ENCODE results near the gene PCDHGA5.
"Not testable (repeated sequence)": the region's sequence is repeated elsewhere in the genome, so short reads cannot be mapped to it uniquely, and the experiment has no call there.

Gene PCDHGA5

DNA sequence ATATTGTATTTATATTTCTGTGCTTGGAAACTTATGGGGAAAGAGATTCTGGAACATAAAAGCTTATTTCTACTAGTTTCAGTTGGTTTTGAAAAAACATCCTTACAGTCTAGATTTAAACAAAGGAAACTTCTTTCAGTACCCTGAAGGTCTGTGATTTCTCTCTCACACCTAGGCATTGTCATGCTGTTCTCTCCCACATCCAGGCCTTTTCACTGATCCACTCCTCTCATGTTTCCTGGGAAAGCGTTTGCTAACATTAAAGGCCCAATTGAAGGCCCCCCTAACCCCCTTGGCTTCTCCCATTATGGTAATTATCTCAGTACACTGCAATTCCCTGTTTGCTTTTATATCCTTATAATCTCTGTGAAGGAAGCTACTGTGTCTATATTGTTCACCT lies 21.2 kb upstream of the PCDHGA5 start:
- no peak for TF ChIP-seq POLR2A (IDR thresholded peaks at IDR 0.05; ENCODE audit: low read depth, low read length)
- DNase-seq (ENCODE audit: insufficient read length, low spot score) (no peak), FAIRE-seq (no peak)

DNA sequence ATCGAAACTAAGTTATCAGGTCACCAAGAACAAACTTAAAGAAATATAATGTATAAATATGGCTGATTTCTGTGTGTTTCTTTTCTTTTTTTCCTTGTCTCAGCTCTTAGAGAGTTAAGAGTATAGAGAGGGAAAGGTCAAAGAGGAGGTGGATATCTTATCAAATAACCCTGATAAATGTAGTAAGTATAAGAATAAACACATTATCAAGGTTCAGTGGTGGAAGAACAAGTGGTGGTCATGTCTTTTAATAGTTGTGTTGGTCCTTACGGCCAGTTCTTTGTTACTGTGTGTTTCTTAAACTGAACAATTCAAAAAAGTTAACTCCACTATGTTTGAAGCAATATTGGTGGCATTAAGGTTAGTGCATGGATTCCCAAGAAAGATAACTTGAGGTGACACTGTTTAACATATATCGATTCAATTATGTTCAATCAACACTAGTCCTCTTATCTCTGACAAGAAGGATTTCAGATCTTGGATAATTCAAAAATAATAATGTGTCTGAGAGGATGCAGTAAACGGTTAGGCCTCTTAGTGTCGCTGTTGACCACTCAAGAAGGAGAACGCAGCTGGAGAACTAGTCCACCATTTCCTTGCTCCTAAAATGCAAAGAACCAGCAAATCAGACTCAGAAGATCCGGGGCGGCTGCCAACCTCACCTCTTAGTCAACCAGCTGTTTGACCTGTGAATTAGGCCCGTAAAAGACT lies 20.6 kb upstream of the PCDHGA5 start, which contains the start of gene PCDHGA3:
TSS of gene PCDHGA3 (plus strand) at position 588 of the 711 bp plus-strand sequence. CDS start 205 bp downstream, outside the sequence.
- no peak for FAIRE-seq
- no peak for DNase-seq (ENCODE audit: insufficient read length, low spot score)
- no peak for TF ChIP-seq POLR2A (IDR thresholded peaks at IDR 0.05; ENCODE audit: low read depth, low read length)

DNA sequence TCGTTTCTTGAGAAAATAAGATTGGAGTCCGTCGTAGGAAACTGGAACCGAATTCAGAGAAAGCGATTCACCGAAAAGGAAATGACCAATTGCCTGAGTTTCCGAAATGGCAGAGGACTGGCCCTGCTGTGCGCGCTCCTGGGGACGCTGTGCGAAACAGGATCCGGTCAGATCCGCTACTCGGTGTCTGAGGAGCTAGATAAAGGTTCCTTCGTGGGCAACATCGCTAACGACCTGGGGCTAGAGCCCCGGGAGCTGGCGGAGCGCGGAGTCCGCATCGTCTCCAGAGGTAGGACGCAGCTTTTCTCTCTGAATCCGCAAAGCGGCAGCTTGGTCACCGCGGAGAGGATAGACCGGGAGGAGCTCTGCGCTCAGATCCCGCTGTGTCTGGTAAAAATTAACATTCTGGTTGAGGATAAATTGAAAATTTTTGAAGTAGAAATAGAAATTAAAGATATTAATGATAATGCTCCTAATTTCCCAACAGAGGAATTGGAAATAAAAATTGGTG lies 20.0 kb upstream of the PCDHGA5 start:
- no peak for TF ChIP-seq POLR2A (IDR thresholded peaks at IDR 0.05; ENCODE audit: low read depth, low read length)

DNA sequence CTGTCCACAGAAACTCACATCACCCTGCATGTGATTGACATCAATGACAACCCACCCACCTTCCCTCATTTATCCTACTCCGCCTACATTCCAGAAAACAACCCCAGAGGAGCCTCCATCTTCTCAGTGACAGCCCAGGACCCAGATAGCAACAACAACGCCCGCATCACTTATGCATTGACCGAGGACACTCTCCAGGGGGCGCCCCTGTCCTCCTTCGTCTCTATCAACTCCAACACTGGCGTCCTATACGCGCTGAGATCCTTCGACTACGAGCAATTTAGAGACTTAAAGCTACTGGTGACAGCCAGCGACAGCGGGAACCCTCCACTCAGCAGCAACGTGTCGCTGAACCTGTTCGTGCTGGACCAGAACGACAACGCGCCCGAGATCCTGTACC lies 18.6 kb upstream of the PCDHGA5 start:
- no peak for FAIRE-seq
- no peak for TF ChIP-seq POLR2A (IDR thresholded peaks at IDR 0.05; ENCODE audit: low read depth, low read length)
- DNase-seq (ENCODE audit: insufficient read length, low spot score) = no peak

More for the DNA sequence above, 20.0 kb upstream of the PCDHGA5 start:
- FAIRE-seq (no peak), DNase-seq (ENCODE audit: insufficient read length, low spot score) (no peak)

DNA sequence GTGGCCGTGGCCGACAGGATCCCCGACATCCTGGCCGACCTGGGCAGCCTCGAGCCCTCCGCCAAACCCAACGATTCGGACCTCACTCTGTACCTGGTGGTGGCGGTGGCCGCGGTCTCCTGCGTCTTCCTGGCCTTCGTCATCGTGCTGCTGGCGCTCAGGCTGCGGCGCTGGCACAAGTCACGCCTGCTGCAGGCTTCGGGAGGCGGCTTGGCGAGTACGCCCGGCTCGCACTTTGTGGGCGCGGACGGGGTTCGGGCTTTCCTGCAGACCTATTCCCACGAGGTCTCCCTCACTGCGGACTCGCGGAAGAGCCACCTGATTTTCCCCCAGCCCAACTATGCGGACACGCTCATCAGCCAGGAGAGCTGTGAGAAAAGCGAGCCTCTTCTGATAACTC lies 17.9 kb upstream of the PCDHGA5 start:
- not testable (repeated sequence) for DNase-seq (ENCODE audit: insufficient read length, low spot score); FAIRE-seq

DNA sequence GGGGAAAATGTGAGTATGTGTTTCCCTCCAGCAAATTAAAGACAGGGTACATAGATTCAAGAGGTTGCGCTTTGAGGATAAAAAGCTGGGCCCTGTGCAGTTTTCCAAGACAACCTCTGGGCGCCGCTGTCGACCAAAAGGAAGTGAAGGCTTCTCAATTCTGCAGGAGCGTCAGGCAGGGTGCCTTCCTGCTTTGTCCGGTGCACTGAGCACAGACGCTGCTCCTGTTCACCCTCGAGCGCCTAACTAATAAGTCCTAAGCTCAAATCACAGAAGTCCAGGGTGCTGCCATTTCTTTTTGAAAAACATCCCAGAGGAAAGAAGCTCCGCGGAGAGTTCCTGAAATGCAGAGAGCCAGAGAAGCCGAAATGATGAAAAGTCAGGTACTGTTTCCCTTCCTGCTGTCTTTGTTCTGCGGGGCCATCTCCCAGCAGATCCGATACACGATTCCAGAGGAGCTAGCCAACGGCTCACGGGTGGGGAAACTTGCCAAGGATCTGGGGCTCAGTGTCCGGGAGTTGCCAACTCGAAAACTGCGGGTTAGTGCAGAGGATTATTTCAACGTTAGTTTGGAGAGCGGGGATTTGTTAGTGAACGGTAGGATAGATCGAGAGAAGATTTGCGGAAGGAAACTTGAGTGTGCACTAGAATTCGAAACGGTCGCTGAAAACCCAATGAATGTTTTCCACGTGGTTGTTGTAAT lies 13.9 kb upstream of the PCDHGA5 start, which contains the start of gene PCDHGB1:
TSS of gene PCDHGB1 (plus strand) at position 183 of the 703 bp plus-strand sequence. CDS start at position 345, 162 bp downstream.
- peak; percentile 45 for DNase-seq (ENCODE audit: insufficient read length, low spot score)
- no peak for TF ChIP-seq POLR2A (IDR thresholded peaks at IDR 0.05; ENCODE audit: low read depth, low read length)
- FAIRE-seq = no peak

DNA sequence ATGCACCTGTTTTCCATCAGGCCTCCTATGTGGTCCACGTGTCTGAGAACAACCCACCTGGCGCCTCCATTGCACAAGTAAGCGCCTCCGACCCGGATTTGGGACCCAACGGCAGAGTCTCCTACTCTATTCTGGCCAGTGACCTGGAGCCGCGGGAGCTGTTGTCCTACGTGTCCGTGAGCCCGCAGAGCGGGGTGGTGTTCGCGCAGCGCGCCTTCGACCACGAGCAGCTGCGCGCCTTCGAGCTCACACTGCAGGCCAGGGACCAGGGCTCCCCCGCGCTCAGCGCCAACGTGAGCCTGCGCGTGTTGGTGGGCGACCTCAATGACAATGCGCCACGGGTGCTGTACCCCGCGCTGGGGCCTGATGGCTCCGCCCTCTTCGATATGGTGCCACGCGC lies 12.4 kb upstream of the PCDHGA5 start:
- FAIRE-seq (no peak), DNase-seq (ENCODE audit: insufficient read length, low spot score) (no peak)
- TF ChIP-seq POLR2A (IDR thresholded peaks at IDR 0.05; ENCODE audit: low read depth, low read length) = no peak

DNA sequence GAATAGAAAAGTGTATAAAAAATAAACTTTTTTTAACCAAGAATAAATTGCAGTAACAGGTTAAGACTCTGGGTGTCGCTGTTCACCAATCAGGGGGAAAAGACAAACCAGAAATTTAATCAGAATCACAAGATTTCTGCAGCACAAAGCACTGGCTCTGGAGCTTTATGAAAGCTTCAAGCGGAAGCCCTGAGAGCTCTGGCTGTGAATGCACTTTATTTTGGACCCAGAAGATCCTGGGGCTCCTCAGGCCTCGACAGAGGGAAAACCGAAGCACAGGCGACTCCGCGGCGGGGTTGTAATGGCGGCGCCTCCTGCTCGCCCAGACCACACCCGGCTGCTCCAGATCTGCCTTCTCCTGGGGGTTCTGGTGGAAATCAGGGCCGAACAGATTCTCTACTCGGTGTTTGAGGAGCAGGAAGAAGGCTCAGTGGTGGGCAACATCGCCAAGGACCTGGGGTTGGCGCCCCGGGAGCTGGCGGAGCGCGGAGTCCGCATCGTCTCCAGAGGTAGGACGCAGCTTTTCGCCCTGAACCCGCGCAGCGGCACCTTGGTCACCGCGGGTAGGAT lies 9.0 kb upstream of the PCDHGA5 start, which contains the start of gene PCDHGA4:
TSS of gene PCDHGA4 (plus strand) at position 122 of the 570 bp plus-strand sequence. CDS start at position 209, 87 bp downstream.
- no peak for TF ChIP-seq POLR2A (IDR thresholded peaks at IDR 0.05; ENCODE audit: low read depth, low read length)
- FAIRE-seq = no peak
- peak; percentile 24 for DNase-seq (ENCODE audit: insufficient read length, low spot score)

DNA sequence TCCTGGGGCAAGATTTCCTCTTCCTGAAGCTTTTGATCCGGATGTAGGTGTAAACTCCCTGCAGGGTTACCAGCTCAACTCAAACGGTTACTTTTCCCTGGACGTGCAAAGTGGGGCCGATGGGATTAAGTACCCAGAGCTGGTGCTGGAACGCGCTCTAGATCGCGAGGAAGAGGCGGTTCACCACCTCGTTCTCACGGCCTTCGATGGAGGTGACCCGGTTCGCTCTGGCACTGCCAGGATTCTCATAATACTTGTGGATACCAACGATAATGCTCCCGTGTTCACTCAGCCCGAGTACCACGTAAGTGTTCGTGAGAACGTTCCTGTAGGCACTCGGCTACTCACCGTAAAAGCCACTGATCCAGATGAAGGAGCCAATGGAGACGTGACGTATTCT lies 8.3 kb upstream of the PCDHGA5 start:
- DNase-seq (ENCODE audit: insufficient read length, low spot score) (no peak), FAIRE-seq (no peak)
- no peak for TF ChIP-seq POLR2A (IDR thresholded peaks at IDR 0.05; ENCODE audit: low read depth, low read length)

DNA sequence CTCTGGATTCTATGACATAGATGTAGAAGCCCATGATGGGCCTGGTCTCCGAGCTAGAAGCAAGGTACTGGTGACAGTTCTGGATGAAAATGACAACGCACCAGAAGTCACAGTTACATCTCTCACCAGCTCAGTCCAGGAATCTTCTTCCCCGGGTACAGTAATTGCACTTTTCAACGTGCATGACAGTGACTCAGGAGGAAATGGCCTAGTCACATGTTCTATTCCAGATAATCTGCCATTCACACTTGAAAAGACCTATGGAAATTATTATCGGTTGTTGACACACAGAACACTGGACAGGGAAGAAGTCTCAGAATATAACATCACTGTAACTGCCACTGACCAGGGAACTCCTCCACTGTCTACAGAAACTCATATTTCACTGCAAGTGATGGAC lies 7.8 kb upstream of the PCDHGA5 start:
- TF ChIP-seq POLR2A (IDR thresholded peaks at IDR 0.05; ENCODE audit: low read depth, low read length) = no peak
- FAIRE-seq (no peak), DNase-seq (ENCODE audit: insufficient read length, low spot score) (no peak)

DNA sequence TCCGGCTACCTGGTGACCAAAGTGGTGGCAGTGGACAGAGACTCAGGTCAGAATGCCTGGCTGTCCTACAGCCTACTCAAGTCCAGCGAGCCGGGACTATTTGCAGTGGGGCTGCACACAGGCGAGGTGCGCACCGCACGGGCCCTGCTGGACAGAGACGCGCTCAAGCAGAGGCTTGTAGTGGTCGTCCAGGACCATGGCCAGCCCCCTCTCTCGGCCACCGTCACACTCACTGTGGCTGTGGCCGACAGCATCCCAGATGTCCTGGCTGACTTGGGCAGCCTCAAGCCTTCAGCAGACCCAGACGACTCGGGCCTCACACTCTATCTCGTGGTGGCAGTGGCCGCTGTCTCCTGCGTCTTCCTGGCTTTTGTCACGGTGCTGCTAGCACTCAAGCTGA lies 7.0 kb upstream of the PCDHGA5 start:
- no peak for DNase-seq (ENCODE audit: insufficient read length, low spot score)
- TF ChIP-seq POLR2A (IDR thresholded peaks at IDR 0.05; ENCODE audit: low read depth, low read length) = no peak
- no peak for FAIRE-seq

DNA sequence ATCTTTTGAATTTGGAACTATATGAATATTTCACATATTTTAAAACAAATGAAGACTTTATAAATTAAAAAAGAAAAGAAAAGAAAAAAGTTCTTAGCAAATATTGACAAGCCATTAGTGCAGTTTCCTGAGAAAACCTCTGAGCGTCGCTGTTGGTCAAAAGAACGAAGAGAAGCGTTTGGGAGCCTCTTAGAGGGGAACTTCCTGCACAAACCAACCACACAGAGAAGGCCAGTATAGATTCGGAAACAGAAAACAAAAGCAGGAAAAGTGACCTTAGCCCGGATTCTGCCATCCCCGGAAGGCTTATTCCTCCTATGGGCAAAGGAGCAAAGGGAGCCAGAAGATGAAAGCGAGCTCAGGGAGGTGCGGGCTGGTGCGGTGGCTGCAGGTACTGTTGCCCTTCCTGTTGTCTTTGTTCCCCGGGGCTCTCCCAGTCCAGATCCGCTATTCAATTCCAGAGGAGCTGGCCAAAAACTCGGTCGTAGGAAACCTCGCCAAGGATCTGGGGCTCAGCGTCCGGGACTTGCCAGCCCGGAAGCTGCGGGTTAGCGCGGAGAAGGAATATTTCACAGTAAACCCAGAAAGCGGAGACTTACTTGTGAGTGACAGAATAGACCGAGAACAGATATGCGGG lies 4.1 kb upstream of the PCDHGA5 start, which contains the start of gene PCDHGB2:
TSS of gene PCDHGB2 (plus strand) at position 205 of the 637 bp plus-strand sequence. CDS start at position 347, 142 bp downstream.
- no peak for TF ChIP-seq POLR2A (IDR thresholded peaks at IDR 0.05; ENCODE audit: low read depth, low read length)
- FAIRE-seq (no peak), DNase-seq (ENCODE audit: insufficient read length, low spot score) (peak; percentile 44)

DNA sequence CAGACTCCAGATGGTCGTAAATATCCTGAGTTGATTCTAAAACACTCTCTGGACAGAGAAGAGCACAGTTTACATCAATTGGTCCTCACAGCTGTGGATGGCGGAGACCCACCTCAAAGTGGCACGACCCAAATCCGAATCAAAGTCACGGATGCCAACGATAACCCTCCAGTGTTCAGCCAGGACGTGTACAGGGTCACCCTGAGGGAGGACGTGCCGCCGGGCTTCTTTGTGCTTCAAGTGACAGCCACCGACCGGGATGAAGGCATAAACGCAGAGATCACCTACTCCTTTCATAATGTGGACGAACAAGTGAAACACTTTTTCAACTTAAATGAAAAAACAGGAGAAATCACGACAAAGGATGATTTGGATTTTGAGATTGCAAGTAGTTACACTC lies 3.3 kb upstream of the PCDHGA5 start:
- FAIRE-seq (no peak), DNase-seq (ENCODE audit: insufficient read length, low spot score) (no peak)
- TF ChIP-seq POLR2A (IDR thresholded peaks at IDR 0.05; ENCODE audit: low read depth, low read length) = no peak

DNA sequence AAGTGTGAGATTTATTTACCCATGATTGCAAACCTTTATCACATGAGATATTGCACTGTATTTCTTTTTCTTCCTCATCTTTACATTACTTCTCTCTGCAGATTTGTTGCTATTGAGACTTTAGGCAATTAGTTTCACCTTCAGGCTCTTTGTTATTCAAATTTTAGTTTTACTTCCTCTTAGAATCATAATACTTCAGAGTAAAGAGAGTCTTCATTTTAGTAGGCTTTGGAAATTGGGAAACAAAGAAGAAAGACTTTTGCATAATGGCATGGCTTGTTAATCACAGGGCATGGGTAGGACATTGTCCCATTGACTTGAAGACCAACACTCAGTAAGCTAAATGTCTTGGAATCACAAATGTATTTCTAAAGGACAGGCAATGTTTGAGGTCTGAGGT lies 1.2 kb upstream of the PCDHGA5 start:
- DNase-seq (ENCODE audit: insufficient read length, low spot score) (no peak), FAIRE-seq (no peak)
- no peak for TF ChIP-seq POLR2A (IDR thresholded peaks at IDR 0.05; ENCODE audit: low read depth, low read length)
